Measurements from ENCODE around the gene NT5DC1.

Gene NT5DC1

GRCh38 chr6:116200619-116201249 is 100.1 kb downstream of the NT5DC1 start:
- no peak for DNase-seq

GRCh38 chr6:116201538-116201937 is 100.9 kb downstream of the NT5DC1 start:
- DNase-seq = no peak

GRCh38 chr6:116205281-116205680 is 104.6 kb downstream of the NT5DC1 start:
- DNase-seq = no peak

GRCh38 chr6:116206231-116206903 is 105.7 kb downstream of the NT5DC1 start:
- no peak for DNase-seq

GRCh38 chr6:116208056-116208785 is 107.6 kb downstream of the NT5DC1 start:
- DNase-seq = no peak

- DNase-seq = no peak
Measured at GRCh38 chr6:116210316-116210715, 109.7 kb downstream of the NT5DC1 start.

- no peak for DNase-seq
Measured at GRCh38 chr6:116210750-116211425, 110.2 kb downstream of the NT5DC1 start.

GRCh38 chr6:116214681-116215080 is 114.0 kb downstream of the NT5DC1 start:
- DNase-seq = no peak

- DNase-seq = no peak
Measured at GRCh38 chr6:116215414-116215813, 114.8 kb downstream of the NT5DC1 start.

GRCh38 chr6:116217069-116217468 is 116.4 kb downstream of the NT5DC1 start:
- no peak for DNase-seq

GRCh38 chr6:116218172-116218633 is 117.5 kb downstream of the NT5DC1 start:
- DNase-seq = no peak

GRCh38 chr6:116218866-116219265 is 118.2 kb downstream of the NT5DC1 start:
- no peak for DNase-seq

- no peak for DNase-seq
Measured at GRCh38 chr6:116221067-116221466, 120.4 kb downstream of the NT5DC1 start.

GRCh38 chr6:116221911-116222310 is 121.3 kb downstream of the NT5DC1 start:
- no peak for DNase-seq

GRCh38 chr6:116223355-116223754 is 122.7 kb downstream of the NT5DC1 start:
- no peak for DNase-seq

- no peak for DNase-seq
Measured at GRCh38 chr6:116229287-116229913, 128.7 kb downstream of the NT5DC1 start.

- DNase-seq = no peak
Measured at GRCh38 chr6:116234689-116235088, 134.0 kb downstream of the NT5DC1 start.

GRCh38 chr6:116238083-116238482 is 137.4 kb downstream of the NT5DC1 start:
- no peak for DNase-seq

- DNase-seq = no peak
Measured at GRCh38 chr6:116239256-116239655, 138.6 kb downstream of the NT5DC1 start.

- no peak for DNase-seq
Measured at GRCh38 chr6:116239856-116240255, 139.2 kb downstream of the NT5DC1 start.

GRCh38 chr6:116244284-116244683 is 143.6 kb downstream of the NT5DC1 start:
- no peak for DNase-seq

- DNase-seq = no peak
Measured at GRCh38 chr6:116246089-116246488, 145.4 kb downstream of the NT5DC1 start.

GRCh38 chr6:116247285-116247684 is 146.6 kb downstream of the NT5DC1 start:
- no peak for DNase-seq

All from T-helper 9 cell (primary cell).